HEK293 (cell line): ENCODE measurements around the gene BTBD2.

Experiments used
- CTCF ChIA-PET: fragments of 350-600 bp; formaldehyde crosslinking; extraction: SDS; loops from one replicate; lab custom pipeline; 2021; ENCODE audit warnings: antibody characterized with exemption; lab: Yijun Ruan, JAX
- POLR2A ChIA-PET: fragments of 300-600 bp; formaldehyde crosslinking; extraction: SDS; loops from one replicate; lab custom pipeline; 2020; ENCODE audit warnings: antibody characterized with exemption, inconsistent platforms; lab: Yijun Ruan, JAX
- H3K27ac ChIP-seq: fragments of 200-500 bp; sonication (Bioruptor generic); 2 replicates; pipeline ENCODE4 v1.5.1; 2014; ENCODE audit warnings: low read depth, low read length, control low read depth, inconsistent platforms; ENCODE audit errors: extremely low read depth
- H3K36me3 ChIP-seq, 2 experiments: fragments of 200-500 bp in 1 of 2; sonication (Bioruptor generic) in 1 of 2; 1 replicate in 1 of 2; 2 replicates in 1 of 2; pipeline ENCODE4 v1.5.1; 2014 to 2017; ENCODE audit warnings: inconsistent platforms in 2 of 2, low read length in 2 of 2; ENCODE audit not compliant: control insufficient read depth in 2 of 2, insufficient read depth in 1 of 2
- H3K4me1 ChIP-seq: fragments of 200-500 bp; sonication (Bioruptor generic); 2 replicates; pipeline ENCODE4 v1.5.1; 2014; ENCODE audit warnings: mild to moderate bottlenecking, low read length, inconsistent platforms; ENCODE audit not compliant: control insufficient read depth, insufficient read depth
- H3K4me3 ChIP-seq: 2 replicates; pipeline ENCODE4 v1.5.1; 2011; ENCODE audit warnings: low read depth, mild to moderate bottlenecking, control low read depth, low read length, moderate library complexity
- H3K9me3 ChIP-seq: fragments of 200-500 bp; sonication (Bioruptor generic); 2 replicates; pipeline ENCODE4 v1.5.1; 2014; ENCODE audit warnings: low read depth, low read length, inconsistent platforms; ENCODE audit not compliant: control insufficient read depth, insufficient read depth
- GLIS1 ChIP-seq: fragments of 450-650 bp; formaldehyde crosslinking; IDR thresholded peaks from 2 replicates; pipeline ENCODE4 v1.5.1; 2016; ENCODE audit warnings: missing biosample characterization, missing genetic modification characterization
- SP7 ChIP-seq: fragments of 450-650 bp; formaldehyde crosslinking; IDR thresholded peaks from 2 replicates; pipeline ENCODE4 v1.5.1; 2016; ENCODE audit warnings: missing biosample characterization, missing genetic modification characterization
- ZBTB48 ChIP-seq: fragments of 450-650 bp; formaldehyde crosslinking; IDR thresholded peaks from 2 replicates; pipeline ENCODE4 v1.5.1; 2016; ENCODE audit warnings: missing biosample characterization, missing genetic modification characterization
- ZEB2 ChIP-seq: fragments of 450-650 bp; formaldehyde crosslinking; IDR thresholded peaks from 2 replicates; pipeline ENCODE4 v1.5.1; 2016; ENCODE audit warnings: missing biosample characterization, missing genetic modification characterization
- ZIC2 ChIP-seq: fragments of 450-650 bp; formaldehyde crosslinking; IDR thresholded peaks from 2 replicates; pipeline ENCODE4 v1.5.1; 2016; ENCODE audit warnings: missing biosample characterization, missing genetic modification characterization
- ZNF133 ChIP-seq: fragments of 450-650 bp; formaldehyde crosslinking; IDR thresholded peaks from 2 replicates; pipeline ENCODE4 v1.5.1; 2016; ENCODE audit warnings: missing biosample characterization, missing genetic modification characterization
- ZNF175 ChIP-seq: fragments of 450-650 bp; formaldehyde crosslinking; IDR thresholded peaks from 2 replicates; pipeline ENCODE4 v1.5.1; 2016; ENCODE audit warnings: missing biosample characterization, missing genetic modification characterization
- ZNF19 ChIP-seq: fragments of 450-650 bp; formaldehyde crosslinking; IDR thresholded peaks from 2 replicates; pipeline ENCODE4; 2016; ENCODE audit warnings: missing biosample characterization, missing genetic modification characterization, low read depth
- ZNF394 ChIP-seq: fragments of 450-650 bp; formaldehyde crosslinking; IDR thresholded peaks from 2 replicates; pipeline ENCODE4 v1.5.1; 2016; ENCODE audit warnings: missing biosample characterization, missing genetic modification characterization, mild to moderate bottlenecking, moderate library complexity, borderline replicate concordance
- ZNF544 ChIP-seq: fragments of 450-650 bp; formaldehyde crosslinking; IDR thresholded peaks from 2 replicates; pipeline ENCODE4 v1.5.0; 2017; ENCODE audit warnings: missing biosample characterization, missing genetic modification characterization
- ZNF549 ChIP-seq: fragments of 450-650 bp; IDR thresholded peaks from 2 replicates; pipeline ENCODE4 v1.5.1; 2018; ENCODE audit warnings: missing biosample characterization, missing genetic modification characterization, mild to moderate bottlenecking, inconsistent platforms, moderate library complexity
- ZNF837 ChIP-seq: fragments of 450-650 bp; formaldehyde crosslinking; IDR thresholded peaks from 2 replicates; pipeline ENCODE4 v1.5.1; 2016; ENCODE audit warnings: missing biosample characterization, missing genetic modification characterization
- TF ChIP-seq, protein P1 (sequence below): fragments of 450-650 bp; IDR thresholded peaks from 2 replicates; pipeline ENCODE4 v1.5.1; 2018; ENCODE audit warnings: missing biosample characterization, missing genetic modification characterization
- TF ChIP-seq, protein P2 (sequence below): sonication (generic); formaldehyde crosslinking; IDR thresholded peaks from 2 replicates; pipeline ENCODE4 v1.8.1; 2022; ENCODE audit warnings: mild to moderate bottlenecking, moderate library complexity, missing genetic modification reagents
- TF ChIP-seq, protein P3 (sequence below): fragments of 450-650 bp; formaldehyde crosslinking; IDR thresholded peaks from 2 replicates; pipeline ENCODE4 v1.5.1; 2016; ENCODE audit warnings: missing biosample characterization, missing genetic modification characterization
- TF ChIP-seq, protein P4 (sequence below): fragments of 450-650 bp; formaldehyde crosslinking; IDR thresholded peaks from 2 replicates; pipeline ENCODE4 v1.5.1; 2016; ENCODE audit warnings: missing biosample characterization, missing genetic modification characterization
- TF ChIP-seq, protein P5 (sequence below): fragments of 450-650 bp; formaldehyde crosslinking; IDR thresholded peaks from 2 replicates; pipeline ENCODE4 v1.5.1; 2017; ENCODE audit warnings: missing biosample characterization, missing genetic modification characterization
- TF ChIP-seq, protein P6 (sequence below): fragments of 450-650 bp; formaldehyde crosslinking; IDR thresholded peaks from 2 replicates; pipeline ENCODE4 v1.5.1; 2016; ENCODE audit warnings: missing biosample characterization, missing genetic modification characterization

BTBD2 gene

DNA sequence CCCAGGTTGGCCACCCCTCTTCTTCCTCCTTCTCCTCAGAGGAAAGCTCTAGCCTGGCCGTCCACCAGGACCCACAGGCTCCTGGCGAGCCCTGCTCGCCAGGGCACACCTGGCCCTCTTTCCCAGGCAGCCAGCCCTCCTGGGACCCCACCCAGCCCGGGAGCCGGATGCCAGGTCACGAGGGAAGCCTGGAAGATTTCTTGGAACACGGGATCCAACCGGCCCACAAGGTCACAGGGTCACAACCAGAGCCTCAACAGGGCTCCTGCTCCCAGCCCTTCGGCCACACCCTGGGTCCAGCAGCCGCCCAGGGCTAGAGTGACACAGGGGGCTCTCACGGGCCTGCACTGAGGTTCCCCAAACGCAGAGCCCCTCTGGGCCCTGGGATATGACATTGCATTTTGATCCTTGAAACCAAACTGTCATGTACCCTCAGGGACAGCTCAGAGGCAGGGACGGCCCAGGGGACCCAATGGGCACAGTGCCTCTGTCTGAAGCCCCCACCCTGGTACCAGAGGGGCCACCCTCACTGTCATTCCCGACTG, 30.1 kb upstream of the BTBD2 start (continued):
- TF ChIP-seq, protein P1, sequence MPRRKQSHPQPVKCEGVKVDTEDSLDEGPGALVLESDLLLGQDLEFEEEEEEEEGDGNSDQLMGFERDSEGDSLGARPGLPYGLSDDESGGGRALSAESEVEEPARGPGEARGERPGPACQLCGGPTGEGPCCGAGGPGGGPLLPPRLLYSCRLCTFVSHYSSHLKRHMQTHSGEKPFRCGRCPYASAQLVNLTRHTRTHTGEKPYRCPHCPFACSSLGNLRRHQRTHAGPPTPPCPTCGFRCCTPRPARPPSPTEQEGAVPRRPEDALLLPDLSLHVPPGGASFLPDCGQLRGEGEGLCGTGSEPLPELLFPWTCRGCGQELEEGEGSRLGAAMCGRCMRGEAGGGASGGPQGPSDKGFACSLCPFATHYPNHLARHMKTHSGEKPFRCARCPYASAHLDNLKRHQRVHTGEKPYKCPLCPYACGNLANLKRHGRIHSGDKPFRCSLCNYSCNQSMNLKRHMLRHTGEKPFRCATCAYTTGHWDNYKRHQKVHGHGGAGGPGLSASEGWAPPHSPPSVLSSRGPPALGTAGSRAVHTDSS (tag by site-specific recombination) = no peak
- TF ChIP-seq ZNF19 (tag by site-specific recombination) = no peak
- no peak for TF ChIP-seq ZNF549 (tag by site-specific recombination)
- TF ChIP-seq, protein P2, sequence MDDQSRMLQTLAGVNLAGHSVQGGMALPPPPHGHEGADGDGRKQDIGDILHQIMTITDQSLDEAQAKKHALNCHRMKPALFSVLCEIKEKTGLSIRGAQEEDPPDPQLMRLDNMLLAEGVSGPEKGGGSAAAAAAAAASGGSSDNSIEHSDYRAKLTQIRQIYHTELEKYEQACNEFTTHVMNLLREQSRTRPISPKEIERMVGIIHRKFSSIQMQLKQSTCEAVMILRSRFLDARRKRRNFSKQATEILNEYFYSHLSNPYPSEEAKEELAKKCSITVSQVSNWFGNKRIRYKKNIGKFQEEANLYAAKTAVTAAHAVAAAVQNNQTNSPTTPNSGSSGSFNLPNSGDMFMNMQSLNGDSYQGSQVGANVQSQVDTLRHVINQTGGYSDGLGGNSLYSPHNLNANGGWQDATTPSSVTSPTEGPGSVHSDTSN (CRISPR knock-in tag) = no peak
- TF ChIP-seq ZIC2 (tag by site-specific recombination) = no peak
- no peak for TF ChIP-seq SP7 (tag by site-specific recombination)
- TF ChIP-seq, all 188 proteins: peak for 0

DNA sequence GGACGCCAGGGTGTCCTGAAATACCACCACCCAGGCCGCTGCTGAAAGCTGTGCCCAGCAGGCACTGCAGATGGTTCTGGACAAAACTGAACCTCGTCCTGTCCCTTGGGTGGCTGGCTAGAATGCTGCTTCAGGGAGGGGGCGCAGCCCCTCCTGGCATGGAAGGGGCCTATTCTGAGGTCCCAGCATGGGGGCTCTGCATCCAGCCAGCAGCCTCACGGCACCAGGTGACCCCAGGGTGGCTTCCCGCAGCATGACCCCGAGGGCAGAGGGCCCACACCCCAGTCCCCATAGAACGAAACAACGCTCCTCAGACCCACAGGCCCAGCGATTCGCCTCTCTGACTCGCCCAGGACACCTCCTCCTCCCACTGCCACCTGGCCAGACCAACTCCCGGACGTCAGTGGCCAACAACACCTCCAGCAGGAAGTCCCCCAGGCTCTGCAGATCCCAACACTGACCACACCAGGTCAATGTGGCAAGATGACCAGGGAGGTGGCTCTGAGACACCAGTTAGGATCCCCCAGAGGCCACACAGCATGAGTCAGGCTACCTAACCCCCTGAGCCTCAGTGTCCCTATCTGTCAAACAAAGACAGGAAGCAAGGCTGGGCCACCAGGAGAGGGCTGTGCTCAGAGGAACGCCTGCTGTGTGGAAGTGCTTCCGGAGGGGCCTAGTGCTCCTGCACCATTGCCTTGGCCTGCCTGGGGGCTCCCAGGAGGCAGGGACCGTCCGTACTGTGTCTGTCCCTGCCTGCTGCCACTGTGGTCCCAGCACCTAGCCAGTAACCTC, 29.4 kb upstream of the BTBD2 start:
- Histone ChIP-seq H3K9me3 (no peaks in the 10 kb centered on the region), H3K4me3 (no peak overlapping the region), H3K27ac (no peak overlapping the region), H3K36me3 (peaks cover 0 to 80% of the 10 kb centered on the region in 2 experiments; a peak in 2 of 3 replicates), H3K4me1 (peaks cover 11% of the 10 kb centered on the region)
- TF ChIP-seq GLIS1 (peak; percentile 52), ZBTB48 (tag by site-specific recombination) (no peak)
- ChIA-PET CTCF (no interaction called here), POLR2A (no interaction called here)

DNA sequence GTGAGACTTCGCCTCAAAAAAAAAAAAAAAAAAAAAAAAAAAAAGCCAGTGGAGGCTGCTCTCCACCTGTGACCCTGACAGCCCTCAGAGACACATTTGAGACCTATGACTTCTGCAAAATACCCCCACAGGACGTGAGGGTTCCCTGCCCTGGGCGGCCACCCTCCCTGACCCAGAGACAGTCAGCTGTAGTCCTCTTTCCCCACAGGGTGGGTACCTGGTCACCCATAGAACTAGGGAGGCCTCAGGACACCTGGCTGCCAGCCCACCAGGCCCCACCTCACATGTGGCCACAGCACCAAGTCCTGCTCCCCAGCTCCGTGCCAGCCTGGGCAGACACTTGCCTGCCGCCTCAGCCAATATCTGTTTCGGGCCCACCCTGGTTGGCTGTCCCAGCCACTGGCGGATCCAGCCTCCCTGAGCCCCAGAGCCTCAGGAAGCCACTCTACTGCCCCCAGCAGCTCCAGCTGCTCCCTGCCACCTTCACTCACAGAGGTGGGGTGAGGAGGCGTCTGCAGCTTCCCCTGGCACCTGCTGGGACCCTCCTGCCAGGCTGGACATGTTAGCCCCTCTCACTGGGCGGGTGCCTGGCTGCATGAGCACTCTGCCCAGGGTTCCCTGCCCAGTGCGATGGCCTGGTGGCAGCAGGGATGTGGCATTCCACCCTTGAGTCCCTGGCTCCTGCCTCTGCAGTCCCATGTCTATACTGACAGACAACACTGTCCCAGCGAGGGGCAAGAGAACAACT, 28.6 kb upstream of the BTBD2 start:
- Histone ChIP-seq H3K36me3 (peaks cover 0 to 83% of the 10 kb centered on the region in 2 experiments; a peak in 2 of 3 replicates), H3K4me3 (no peak overlapping the region)
- TF ChIP-seq, protein P3, sequence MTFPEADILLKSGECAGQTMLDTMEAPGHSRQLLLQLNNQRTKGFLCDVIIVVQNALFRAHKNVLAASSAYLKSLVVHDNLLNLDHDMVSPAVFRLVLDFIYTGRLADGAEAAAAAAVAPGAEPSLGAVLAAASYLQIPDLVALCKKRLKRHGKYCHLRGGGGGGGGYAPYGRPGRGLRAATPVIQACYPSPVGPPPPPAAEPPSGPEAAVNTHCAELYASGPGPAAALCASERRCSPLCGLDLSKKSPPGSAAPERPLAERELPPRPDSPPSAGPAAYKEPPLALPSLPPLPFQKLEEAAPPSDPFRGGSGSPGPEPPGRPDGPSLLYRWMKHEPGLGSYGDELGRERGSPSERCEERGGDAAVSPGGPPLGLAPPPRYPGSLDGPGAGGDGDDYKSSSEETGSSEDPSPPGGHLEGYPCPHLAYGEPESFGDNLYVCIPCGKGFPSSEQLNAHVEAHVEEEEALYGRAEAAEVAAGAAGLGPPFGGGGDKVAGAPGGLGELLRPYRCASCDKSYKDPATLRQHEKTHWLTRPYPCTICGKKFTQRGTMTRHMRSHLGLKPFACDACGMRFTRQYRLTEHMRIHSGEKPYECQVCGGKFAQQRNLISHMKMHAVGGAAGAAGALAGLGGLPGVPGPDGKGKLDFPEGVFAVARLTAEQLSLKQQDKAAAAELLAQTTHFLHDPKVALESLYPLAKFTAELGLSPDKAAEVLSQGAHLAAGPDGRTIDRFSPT (tag by site-specific recombination) = peak; percentile 64
- TF ChIP-seq, protein P4, sequence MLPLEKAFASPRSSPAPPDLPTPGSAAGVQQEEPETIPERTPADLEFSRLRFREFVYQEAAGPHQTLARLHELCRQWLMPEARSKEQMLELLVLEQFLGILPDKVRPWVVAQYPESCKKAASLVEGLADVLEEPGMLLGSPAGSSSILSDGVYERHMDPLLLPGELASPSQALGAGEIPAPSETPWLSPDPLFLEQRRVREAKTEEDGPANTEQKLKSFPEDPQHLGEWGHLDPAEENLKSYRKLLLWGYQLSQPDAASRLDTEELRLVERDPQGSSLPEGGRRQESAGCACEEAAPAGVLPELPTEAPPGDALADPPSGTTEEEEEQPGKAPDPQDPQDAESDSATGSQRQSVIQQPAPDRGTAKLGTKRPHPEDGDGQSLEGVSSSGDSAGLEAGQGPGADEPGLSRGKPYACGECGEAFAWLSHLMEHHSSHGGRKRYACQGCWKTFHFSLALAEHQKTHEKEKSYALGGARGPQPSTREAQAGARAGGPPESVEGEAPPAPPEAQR (tag by site-specific recombination) = no peak
- TF ChIP-seq, protein P5, sequence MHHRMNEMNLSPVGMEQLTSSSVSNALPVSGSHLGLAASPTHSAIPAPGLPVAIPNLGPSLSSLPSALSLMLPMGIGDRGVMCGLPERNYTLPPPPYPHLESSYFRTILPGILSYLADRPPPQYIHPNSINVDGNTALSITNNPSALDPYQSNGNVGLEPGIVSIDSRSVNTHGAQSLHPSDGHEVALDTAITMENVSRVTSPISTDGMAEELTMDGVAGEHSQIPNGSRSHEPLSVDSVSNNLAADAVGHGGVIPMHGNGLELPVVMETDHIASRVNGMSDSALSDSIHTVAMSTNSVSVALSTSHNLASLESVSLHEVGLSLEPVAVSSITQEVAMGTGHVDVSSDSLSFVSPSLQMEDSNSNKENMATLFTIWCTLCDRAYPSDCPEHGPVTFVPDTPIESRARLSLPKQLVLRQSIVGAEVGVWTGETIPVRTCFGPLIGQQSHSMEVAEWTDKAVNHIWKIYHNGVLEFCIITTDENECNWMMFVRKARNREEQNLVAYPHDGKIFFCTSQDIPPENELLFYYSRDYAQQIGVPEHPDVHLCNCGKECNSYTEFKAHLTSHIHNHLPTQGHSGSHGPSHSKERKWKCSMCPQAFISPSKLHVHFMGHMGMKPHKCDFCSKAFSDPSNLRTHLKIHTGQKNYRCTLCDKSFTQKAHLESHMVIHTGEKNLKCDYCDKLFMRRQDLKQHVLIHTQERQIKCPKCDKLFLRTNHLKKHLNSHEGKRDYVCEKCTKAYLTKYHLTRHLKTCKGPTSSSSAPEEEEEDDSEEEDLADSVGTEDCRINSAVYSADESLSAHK = peak; percentile 64; the same call in 1 of the 2 replicates
- TF ChIP-seq ZNF175 (tag by site-specific recombination) (no peak), ZIC2 (tag by site-specific recombination) (peak; percentile 90), ZNF394 (tag by site-specific recombination) (peak; percentile 68; the same call in 1 of the 2 replicates), ZNF837 (tag by site-specific recombination) (no peak), ZNF544 (tag by site-specific recombination) (no peak), ZNF133 (tag by site-specific recombination) (no peak), ZEB2 (tag by site-specific recombination) (0 out of 2 replicates have a peak, but pooled peaks have one; percentile 16)
- TF ChIP-seq, protein P6, sequence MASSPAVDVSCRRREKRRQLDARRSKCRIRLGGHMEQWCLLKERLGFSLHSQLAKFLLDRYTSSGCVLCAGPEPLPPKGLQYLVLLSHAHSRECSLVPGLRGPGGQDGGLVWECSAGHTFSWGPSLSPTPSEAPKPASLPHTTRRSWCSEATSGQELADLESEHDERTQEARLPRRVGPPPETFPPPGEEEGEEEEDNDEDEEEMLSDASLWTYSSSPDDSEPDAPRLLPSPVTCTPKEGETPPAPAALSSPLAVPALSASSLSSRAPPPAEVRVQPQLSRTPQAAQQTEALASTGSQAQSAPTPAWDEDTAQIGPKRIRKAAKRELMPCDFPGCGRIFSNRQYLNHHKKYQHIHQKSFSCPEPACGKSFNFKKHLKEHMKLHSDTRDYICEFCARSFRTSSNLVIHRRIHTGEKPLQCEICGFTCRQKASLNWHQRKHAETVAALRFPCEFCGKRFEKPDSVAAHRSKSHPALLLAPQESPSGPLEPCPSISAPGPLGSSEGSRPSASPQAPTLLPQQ (tag by site-specific recombination) = 0 out of 2 replicates have a peak, but pooled peaks have one; percentile 21

More for the DNA sequence above, 28.6 kb upstream of the BTBD2 start:
- no peak overlapping the region for H3K27ac ChIP-seq
- H3K4me1 ChIP-seq = peaks cover 9% of the 10 kb centered on the region
- H3K9me3 ChIP-seq = no peaks in the 10 kb centered on the region
- ChIA-PET CTCF (no interaction called here), POLR2A (interaction anchor here (0.6 to 0.7 kb wide), 3 partner anchors 8 to 13 kb away, joined by 3 to 5 read pairs (median 3); no protein-coding TSS in a partner anchor)
